ENCODE measurements around the gene ZBTB3.

The ZBTB3 gene

DNA sequence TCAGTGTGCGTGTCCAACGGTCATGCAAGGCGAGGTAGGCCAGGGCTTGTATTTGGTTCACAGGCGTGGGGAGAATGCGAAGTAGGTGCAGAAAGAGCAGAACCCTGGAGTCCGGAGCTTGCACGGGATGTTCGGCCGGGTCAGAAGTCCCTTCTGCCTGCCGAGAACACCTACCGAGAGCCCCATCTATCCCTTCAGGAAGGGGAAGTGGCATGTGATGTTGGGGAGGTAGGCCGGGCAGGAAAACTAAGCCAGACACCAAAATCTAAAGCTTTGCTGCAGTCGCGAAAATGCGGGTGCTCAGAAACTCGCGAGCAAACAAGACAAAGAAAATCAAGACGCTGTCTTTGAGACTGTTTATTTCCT lies 16.8 kb upstream of the ZBTB3 start:
- no peak for TF ChIP-seq SIN3A (IDR thresholded peaks at IDR 0.05; ENCODE audit: borderline replicate concordance, insufficient read depth, low read length)
- TF ChIP-seq TAF1 (IDR thresholded peaks at IDR 0.05; ENCODE audit: borderline replicate concordance, insufficient read depth, low read length), result no peak
- TF ChIP-seq FOXP2 (optimal IDR thresholded peaks at IDR 0.05; ENCODE audit: borderline replicate concordance, extremely low read depth, extremely low read length, insufficient read depth), result no peak
- TF ChIP-seq REST (IDR thresholded peaks at IDR 0.05; ENCODE audit: insufficient read depth in 1 of 2, low read depth in 2 of 2, low read length in 2 of 2), result no peak
- no peak for TF ChIP-seq POLR2AphosphoS5 (IDR thresholded peaks at IDR 0.05; ENCODE audit: low read depth, low read length)

DNA sequence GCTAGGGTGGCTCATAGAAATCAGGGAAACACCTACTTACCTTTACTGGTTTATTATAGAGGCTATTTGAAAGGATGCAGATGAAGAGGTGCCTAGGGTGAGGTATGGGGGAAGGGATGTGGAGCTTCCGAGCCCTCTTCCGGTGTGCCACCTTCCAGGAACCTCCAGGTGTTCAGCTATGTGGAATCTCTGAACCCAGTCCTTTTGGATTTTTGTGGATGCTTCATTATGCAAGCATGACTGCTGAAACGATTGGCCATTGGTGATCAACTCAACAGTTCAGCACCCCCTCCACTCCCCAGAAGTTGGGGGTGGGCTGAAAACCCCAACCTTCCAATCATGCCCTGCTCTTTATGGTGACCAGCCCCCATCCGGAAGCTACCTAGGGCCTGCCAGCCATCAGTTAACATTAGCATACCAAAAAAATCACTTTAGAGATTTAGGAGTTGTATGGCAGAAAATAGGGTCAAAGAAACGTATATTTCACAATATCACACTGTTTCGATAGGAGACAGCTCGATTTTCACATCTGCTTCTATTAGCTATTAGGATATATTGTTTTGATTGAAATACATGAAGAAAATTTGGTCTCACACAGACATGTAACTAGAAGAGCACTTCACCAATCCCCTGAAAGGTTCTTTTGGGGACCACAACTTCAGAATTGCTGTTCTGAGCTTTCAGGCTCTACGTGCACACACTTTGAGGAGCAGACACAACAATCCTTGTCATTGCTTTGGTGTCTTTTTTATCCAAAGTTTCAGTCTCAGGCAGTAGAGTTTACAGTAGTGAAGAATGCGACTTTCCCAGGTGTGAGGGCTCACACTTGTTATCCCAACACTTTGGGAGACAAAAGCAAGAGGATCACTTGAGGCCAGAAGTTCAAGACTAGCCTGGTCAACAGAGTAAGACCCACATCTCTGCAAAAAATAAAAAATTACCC lies 4.2 kb upstream of the ZBTB3 start:
- TF ChIP-seq FOXP2 (optimal IDR thresholded peaks at IDR 0.05; ENCODE audit: borderline replicate concordance, extremely low read depth, extremely low read length, insufficient read depth), result no peak
- TF ChIP-seq SIN3A (IDR thresholded peaks at IDR 0.05; ENCODE audit: borderline replicate concordance, insufficient read depth, low read length), result no peak
- TF ChIP-seq REST (IDR thresholded peaks at IDR 0.05; ENCODE audit: insufficient read depth in 1 of 2, low read depth in 2 of 2, low read length in 2 of 2), result no peak
- no peak for TF ChIP-seq TAF1 (IDR thresholded peaks at IDR 0.05; ENCODE audit: borderline replicate concordance, insufficient read depth, low read length)
- no peak for TF ChIP-seq POLR2AphosphoS5 (IDR thresholded peaks at IDR 0.05; ENCODE audit: low read depth, low read length)

DNA sequence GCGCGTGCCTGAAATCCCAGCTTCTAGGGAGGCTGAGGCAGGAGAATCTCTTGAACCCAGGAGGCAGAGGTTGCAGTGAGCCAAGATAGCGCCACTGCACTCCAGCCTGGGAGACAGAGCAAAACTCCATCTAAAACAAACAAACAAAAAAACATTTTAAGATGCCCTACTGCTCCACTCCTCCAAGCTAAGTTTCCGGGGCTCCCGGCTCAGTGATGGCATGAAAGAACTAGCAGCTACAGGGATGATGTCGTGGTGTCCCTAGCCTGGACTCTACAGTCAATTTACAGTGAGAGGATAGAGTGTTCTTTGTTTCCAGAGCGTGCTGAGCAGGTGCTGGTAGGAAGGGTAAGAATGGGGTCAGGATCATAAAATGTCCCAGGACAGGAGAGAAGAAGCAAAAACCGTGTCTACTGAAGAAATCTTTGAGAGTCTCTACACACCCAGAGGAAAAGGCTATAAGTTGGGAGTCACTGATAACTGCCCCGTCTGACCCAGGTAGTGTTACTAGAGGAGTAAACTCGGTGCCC lies 1.2 kb upstream of the ZBTB3 start:
- TF ChIP-seq POLR2AphosphoS5 (IDR thresholded peaks at IDR 0.05; ENCODE audit: low read depth, low read length) (no peak), FOXP2 (optimal IDR thresholded peaks at IDR 0.05; ENCODE audit: borderline replicate concordance, extremely low read depth, extremely low read length, insufficient read depth) (no peak), TAF1 (IDR thresholded peaks at IDR 0.05; ENCODE audit: borderline replicate concordance, insufficient read depth, low read length) (no peak), SIN3A (IDR thresholded peaks at IDR 0.05; ENCODE audit: borderline replicate concordance, insufficient read depth, low read length) (no peak), REST (IDR thresholded peaks at IDR 0.05; ENCODE audit: insufficient read depth in 1 of 2, low read depth in 2 of 2, low read length in 2 of 2) (no peak)

DNA sequence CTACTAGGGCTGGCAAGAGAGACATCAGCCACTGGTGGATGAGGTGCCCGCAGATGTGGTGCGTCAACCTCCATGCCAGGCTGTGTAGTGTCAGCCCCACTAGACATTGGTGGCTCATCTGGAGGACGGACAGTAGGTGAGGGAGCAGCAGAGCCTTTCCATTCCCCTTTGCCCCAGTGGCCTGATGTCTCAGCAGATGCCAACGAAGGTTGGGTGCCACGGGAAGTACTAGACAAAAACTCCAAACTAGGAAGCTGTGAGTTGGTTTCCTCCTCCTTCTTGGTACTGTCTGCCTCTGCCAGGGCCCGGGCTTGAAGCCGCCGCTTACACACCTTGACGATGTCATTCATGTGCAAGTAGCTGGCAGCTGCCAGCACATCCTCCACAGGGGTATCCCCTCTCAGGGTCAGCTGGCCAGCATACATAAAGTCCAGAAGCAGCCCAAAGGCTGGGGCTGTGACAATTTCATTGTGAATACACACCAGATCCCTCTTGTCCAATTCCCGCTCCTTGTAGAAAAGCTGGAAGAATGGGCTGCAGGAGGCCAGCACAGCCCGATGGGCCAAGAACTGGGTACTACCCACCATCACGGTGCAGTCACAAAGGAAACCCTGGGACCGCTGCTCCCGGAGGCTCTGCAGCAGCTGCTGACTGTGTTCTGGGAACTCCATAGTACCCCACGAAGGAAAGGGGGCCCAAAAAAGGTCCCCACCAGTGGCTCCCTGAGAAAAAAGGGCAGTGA lies 795 bp downstream of the ZBTB3 start:
- TF ChIP-seq TAF1 (IDR thresholded peaks at IDR 0.05; ENCODE audit: borderline replicate concordance, insufficient read depth, low read length), result no peak
- TF ChIP-seq POLR2AphosphoS5 (IDR thresholded peaks at IDR 0.05; ENCODE audit: low read depth, low read length), result no peak
- TF ChIP-seq REST (IDR thresholded peaks at IDR 0.05; ENCODE audit: insufficient read depth in 1 of 2, low read depth in 2 of 2, low read length in 2 of 2), result no peak
- no peak for TF ChIP-seq SIN3A (IDR thresholded peaks at IDR 0.05; ENCODE audit: borderline replicate concordance, insufficient read depth, low read length)
- no peak for TF ChIP-seq FOXP2 (optimal IDR thresholded peaks at IDR 0.05; ENCODE audit: borderline replicate concordance, extremely low read depth, extremely low read length, insufficient read depth)
